SW 1271 (cell line): ENCODE measurements around the gene CEP192.
"Not testable (repeated sequence)": the region's sequence is repeated elsewhere in the genome, so short reads cannot be mapped to it uniquely, and the experiment has no call there.

Source experiments
- DNase-seq, 2 experiments: peaks; one replicate each; lab custom pipeline; 2025; lab: John Stamatoyannopoulos, UW

Gene CEP192

GRCh38 chr18:13026583-13027270 is 35.6 kb downstream of the CEP192 start:
- no peak for DNase-seq

DNA sequence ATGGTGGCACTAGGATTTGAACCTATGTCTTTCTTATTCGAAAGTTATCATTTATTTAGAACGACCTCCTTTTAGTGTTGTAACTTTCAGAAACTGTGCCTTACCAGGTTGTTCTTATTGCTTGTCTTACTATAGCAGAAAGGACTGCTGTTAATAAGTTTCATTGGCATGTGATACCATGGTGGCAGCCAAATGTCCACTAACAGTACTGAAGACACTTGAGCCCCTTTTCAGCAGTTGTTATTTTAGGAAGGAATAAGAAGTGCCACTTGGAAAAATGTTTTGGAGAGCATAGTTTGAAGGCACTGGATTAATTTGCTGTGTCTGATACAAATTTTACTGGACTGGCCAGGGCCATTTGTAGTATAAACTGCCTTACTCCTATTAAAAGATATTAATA is 37.7 kb downstream of the CEP192 start:
- DNase-seq: no peak

GRCh38 chr18:13032173-13032572 is 41.0 kb downstream of the CEP192 start:
- DNase-seq: no peak

DNA sequence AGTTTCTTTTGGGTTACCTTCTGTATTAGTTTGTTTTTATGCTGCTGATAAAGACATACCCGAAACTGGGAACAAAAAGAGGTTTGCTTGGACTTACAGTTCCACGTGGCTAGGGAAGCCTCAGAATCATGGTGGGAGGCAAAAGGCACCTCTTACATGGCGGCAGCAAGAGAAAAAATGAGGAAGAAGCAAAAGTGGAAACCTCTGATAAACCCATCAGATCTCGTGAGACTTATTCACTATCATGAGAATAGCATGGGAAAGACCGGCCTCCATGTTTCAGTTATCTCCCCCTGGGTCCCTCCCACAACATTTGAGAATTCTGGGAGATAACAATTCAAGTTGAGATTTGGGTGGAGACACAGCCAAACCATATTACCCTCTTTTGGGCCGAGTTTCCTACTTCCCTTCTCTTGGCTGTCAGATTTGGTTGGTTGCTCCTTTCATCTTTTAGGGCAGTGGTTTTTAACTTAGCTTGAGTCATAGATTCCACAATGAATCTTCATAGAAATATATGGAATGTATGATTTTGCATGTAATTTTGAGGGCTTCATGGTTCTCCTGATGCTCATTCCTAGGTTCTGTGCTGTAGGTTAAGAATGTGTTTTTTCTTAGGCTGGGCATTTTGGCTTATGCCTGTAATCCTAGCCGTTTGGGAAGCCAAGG is 44.2 kb downstream of the CEP192 start:
- no peak for DNase-seq

- DNase-seq: no peak
These were observed 45.6 kb downstream of the CEP192 start for GRCh38 chr18:13036622-13037320.

- DNase-seq: no peak
These were observed 48.6 kb downstream of the CEP192 start for GRCh38 chr18:13039806-13040205.

DNA sequence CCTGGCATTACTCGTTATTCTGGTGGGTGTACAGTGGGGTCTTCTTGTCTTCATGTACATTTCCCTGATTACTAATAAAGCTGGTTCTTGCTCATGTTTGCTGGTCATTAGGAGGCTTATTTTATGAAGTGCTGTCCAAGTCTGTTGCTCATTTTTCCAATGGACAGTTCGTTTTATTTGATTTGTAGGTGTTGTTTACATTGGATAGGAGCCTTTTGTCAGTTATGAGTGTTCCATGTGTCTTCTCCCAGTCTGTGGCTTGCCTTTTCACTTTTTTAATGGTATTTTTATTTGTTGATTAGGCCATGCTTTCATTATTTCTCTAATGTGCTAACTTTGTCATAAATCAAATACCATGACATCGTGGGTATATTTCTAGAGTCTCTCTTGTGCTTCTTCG is 51.9 kb downstream of the CEP192 start:
- DNase-seq: no peak

DNA sequence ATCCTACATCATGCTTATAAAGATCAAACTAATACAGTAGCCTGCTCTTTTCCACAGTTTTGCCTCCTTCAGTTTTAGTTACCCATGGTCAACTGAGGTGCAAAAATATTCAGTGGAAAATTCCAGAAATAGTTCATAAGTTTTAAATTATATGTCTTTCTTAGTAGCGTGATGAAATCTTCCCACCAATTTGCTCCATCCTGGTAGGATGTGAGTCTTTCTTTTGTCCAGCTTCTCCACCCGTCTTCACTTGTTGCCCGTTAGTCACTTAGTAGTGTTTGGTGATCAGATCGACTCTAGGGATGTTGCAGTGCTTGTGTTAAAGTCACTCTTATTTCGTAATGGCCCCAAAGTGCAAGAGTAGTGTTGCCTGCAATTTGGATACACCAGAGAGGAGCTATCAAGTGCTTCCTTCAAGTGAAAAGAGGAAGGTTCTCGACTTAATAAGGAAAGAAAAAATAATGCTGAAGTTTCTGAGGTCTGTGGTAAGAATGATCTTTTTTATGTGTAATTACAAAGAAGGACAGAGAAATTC is 57.0 kb downstream of the CEP192 start:
- DNase-seq: no peak

DNA sequence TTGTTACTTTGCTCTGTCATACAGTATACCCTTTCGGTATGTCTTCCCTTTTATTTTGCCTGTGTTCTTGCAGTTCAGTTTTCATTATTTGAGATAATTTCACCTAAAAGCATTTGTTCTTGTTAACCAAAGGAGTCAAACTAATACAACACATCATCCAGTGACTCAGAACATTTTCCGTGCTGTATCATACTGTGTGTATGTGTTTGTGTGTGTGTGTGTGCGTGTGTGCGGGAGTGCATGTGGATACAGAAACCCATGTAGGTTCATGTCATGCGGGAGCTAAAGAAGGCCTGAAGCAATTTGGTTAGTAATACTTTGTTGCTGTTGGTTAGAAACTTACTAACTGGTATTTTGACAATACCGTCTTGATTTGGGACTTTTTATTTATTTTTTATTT is 60.0 kb downstream of the CEP192 start:
- no peak for DNase-seq

DNA sequence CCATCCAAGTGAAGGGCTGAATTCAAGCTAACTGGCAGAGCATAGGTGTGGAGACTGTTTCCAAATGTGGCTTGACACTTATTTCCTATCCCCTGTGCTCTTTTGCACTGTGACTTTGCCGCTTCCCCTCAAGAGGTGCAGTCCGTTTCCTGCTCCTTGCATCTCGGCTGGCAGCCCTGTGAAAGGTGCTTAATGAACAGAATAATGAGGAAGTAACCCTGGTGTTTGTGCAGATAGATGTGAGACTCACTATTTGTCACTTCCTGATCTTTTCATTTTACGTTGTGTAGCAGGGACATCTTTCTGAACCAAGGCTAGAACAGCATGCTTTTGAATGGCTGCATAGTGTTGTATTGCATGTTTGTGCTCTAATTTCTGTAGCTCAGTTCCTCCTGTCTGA is 60.8 kb downstream of the CEP192 start:
- DNase-seq: no peak

DNA sequence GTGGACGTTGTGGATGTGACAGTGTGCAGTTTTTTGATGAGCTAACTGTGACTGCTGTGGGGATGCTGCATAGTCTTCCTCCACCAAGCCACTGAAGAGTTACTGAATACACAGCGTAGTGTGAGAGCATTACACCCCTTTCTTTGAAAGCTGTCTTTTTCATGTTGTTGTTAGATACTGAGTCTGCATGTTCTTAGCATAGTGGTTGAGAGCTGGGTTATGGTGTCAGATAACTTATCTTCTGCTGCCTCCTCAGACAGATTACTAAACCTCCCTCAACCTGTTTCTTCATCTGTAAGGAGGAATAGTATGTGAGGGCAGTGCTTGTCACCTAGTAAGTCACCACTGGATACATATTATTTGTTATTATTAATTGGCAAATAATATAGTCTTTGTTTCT is 63.2 kb downstream of the CEP192 start:
- DNase-seq: no peak

DNA sequence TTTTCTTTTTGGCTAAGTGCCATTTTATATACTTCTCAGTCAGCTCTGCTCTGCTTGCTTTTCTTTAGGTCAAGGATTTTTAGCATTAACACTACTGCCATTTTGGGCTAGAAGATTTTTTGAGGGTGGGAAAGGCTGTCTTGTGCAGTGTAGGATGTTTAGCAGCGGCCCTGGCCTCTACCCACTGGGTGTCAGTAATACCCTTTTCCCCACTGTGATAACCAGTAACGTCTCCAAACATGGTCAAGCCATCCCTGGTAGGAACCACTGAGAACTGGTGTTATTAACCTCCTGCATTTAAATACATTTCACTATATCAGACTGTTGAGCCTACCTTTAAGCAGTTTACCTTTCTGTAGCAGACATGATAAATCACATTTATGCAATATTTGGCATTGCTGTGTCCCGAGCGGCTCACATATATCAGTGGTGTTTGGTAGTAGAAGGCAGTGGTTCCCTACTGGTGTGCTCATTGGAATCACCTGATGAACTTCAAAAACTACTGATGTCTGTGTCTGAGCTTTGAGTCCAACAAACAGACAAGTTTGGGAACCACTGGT is 70.5 kb downstream of the CEP192 start:
- no peak for DNase-seq

DNA sequence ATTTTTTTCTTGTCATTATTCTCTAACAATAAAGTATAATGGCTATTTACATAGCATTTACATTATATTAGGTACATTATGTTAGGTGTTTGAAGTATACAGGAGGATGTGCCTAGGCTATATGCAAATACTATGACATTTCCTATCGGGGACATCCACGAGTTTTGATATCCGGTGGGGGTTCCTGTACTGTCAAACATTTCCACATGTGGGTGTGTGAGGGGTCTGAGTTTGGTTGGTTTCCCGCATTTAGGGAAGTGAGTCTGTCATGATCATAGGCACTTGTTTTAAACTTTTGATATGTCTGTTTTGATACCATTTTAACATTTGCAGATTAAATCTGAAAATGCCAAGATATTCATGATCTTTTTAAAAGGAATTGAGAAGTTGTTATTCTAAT is 76.0 kb downstream of the CEP192 start:
- DNase-seq: no peak

DNA sequence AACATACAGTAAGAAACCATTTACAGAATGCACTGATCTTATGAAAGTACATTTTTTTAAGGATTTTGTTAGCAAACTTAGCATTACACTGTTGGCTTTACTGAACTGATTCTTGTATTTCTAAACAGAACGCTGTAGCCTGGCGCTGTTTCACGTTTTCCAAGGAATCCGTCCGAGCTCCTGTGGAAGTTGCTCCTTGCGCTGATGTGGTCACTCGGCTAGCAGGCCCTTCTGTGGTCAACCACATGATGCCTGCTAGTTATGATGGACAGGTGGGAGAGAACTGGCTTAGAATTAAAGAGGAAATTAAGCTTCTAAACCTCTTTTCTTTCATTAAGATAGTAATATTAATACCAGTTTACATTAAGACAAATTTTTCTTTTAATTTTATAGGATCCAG is 76.8 kb downstream of the CEP192 start:
- no peak for DNase-seq

DNA sequence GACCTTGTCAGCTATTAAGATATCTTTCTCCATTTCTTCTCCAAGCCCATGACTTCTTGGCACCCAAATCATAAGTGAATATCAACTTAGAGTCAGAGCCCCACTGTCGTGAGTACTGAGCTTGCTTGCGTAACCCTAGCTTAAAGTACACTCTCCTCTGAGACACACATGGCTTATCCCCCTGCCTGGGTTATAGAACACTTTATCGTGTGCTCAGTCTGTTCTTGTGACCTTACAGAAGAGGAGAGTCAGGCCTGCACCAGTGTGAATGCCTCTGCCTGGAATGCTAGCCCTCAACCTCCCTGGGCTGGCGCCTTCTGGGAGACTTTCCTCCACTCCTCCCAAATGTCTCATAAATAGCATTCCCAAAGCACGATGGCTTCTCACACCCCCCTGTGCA is 79.3 kb downstream of the CEP192 start:
- no peak for DNase-seq

GRCh38 chr18:13076886-13077285 is 85.7 kb downstream of the CEP192 start:
- DNase-seq: no peak

DNA sequence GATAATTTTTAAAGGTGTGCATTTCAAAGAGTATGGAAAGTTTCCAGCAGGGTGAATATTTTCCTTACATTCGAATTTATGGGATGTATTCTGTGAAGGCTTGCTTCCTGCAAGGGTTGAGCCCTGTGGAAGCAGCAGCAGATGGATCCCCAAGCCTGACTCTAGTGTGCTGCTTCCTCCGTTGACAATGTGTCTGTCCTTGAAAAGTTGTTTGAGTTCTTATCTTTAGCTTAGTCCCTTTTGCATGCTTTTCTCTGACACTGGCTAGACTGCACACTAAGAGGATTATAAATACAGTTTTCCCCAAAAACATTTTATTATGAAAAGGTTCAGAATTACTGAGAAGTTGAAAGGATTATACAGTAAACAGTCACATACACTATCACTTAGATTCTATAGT is 86.3 kb downstream of the CEP192 start:
- DNase-seq: no peak

DNA sequence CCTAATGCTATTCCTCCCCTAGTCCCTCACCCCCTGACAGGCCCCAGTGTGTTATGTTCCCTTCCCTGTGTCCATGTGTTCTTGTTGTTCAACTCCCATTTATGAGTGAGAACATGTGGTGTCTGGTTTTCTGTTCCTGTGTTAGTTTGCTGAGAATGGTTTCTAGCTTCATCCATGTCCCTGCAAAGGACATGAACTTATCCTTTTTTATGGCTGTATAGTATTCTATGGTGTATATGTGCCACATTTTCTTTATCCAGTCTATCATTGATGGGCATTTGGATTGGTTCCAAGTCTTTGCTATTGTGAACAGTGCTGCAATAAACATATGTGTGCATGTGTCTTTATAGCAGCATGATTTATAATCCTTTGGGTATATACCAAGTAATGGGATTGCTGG is 86.9 kb downstream of the CEP192 start:
- DNase-seq: not testable (repeated sequence)

DNA sequence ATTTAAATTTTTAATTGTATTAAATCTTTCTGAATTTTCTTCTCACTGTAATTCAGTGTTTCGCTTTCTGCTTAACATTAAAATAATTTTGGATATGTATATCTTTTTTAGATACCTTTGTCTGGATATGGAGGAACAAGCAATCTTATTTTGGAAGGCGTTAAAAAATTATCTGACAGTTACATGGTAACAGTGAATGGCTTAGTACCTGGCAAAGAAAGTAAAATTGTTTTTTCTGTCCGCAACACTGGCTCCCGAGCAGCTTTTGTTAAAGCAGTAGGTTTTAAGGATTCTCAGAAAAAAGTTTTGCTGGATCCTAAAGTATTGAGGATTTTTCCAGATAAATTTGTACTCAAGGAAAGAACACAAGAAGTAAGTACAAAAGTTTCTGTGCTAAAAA is 95.7 kb downstream of the CEP192 start:
- no peak for DNase-seq

GRCh38 chr18:13095466-13095865 is 104.3 kb downstream of the CEP192 start:
- DNase-seq: no peak

- no peak for DNase-seq
These were observed 105.1 kb downstream of the CEP192 start for GRCh38 chr18:13096232-13096631.

DNA sequence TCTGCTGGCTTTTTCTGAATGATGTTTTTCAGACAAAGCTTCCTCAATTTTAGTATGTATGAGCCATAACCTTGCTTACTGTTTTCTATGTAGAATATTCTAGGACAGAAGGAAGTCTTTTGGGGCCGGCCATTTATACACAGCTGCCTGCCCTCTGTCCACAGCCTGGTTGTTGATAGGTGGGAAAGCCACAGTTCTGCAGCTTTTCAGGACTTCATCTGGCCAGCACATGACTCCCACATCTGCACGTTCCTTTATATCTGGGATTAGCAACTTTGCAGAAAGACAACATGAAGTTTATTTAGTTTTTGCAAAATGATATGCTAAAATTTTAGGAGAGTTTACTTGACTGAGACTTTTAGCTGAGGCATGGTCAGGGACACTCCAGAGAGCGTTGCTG is 105.6 kb downstream of the CEP192 start:
- DNase-seq: no peak

GRCh38 chr18:13098104-13098503 is 106.9 kb downstream of the CEP192 start:
- DNase-seq: not testable (repeated sequence)
